ENCODE measurements around the gene EP400.

The EP400 gene

DNA sequence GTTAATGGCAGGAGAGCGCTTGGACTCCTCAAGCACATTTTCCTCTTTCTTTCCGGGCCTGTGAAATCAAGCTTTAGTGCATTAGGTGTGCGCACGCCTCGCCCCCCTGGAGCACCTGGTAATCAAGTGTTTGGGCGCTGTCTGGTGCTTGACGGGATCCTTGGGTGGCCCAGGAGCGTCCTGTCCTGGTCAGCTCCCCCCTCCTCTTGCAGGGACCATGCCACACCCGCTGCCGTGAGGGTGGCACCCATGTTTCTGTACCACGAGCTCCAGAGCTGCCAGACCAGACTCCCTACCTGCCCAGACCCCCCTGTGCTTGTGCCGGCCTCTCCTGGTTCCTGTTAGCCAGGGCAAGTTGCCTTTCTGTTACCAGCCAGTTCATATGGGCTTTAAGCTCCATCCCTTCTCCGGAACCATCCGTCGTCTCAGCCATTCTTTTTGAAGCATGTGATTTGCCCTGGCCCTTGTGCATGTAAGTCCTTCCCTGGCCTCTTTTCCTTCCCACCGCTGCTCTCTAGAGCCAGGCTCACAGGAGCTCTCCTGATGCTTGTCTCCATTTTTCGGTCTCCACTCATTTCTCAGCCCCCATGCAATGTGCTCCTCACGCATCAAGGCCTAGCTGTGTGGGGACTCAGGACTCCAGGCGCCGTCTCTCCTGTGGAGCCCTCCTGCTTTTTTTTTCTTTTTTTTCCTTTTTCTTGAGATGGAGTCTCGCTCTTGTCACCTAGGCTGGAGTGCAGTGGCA lies 66.1 kb downstream of the EP400 start:
- no peak for DNase-seq (ENCODE audit: low read depth in 1 of 2, low spot score in 1 of 2)

DNA sequence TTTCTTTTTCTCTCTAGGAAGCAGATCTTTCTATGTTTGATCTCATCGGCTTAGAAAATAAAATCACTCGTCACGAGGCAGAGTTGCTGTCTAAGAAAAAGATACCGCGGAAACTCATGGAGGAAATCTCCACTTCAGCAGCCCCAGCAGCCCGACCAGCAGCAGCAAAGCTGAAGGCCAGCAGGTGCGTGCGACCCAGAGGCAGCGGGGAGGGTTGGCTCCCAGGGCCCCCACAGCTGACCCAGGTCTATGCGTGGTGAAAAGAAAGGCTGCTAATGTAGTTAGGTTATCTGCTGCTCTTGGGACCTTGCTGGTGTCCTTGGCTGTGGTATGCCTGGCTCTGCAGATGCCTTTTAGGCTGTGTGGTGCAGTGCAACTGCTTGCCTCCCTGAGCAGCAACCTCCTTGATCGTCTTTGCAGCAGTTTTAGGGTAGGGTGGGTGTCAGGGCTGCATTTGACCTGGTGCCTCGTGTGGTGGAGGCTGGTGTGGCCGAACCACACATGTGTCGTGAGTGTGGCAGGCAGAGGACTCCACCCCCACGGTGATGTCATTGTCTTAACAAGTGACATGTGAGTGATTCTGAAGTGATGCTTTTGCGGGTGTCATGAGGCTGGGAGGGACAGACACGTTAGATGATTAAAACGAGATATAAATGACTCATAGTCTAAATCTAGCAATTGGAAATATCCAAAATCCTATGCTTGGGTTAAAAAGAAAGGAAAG lies 68.6 kb downstream of the EP400 start:
- no peak for DNase-seq (ENCODE audit: low read depth in 1 of 2, low spot score in 1 of 2)

DNA sequence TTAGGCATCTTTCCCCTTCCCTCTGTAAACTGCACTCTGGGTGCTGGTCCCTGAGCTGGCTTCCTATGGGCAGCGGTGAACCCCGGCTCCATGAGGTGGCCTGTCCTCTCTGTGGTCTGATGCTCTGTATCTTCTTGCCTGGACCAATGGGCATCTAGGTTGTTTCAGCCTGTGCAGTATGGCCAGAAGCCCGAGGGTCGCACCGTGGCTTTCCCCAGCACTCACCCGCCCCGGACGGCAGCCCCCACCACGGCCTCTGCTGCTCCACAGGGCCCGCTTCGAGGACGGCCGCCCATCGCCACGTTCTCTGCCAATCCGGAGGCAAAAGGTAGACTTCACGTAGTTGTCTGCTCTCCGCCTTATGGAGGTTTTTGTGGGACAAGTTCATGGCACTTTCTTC lies 70.1 kb downstream of the EP400 start:
- DNase-seq (ENCODE audit: low read depth in 1 of 2, low spot score in 1 of 2) = no peak

DNA sequence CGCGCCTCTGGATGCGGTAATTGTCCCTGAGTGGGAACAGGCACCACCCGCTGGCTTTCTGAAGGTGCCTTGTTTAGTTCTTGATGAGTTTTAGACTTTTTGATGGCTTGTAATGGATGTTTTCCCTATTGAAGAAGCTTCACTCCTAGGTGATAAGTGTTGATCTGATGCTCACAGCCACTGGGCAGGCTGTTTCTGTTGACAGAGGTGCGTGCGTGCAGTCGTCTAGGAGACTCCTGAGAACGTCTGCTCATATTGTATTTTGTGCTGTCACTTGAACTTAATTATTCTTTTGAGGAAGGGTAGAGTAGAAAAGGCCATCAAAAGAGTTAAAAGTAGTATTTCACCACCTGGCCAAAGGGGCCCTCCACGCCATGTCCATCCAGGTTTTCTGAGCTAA lies 70.5 kb downstream of the EP400 start:
- DNase-seq (ENCODE audit: low read depth in 1 of 2, low spot score in 1 of 2) = no peak

DNA sequence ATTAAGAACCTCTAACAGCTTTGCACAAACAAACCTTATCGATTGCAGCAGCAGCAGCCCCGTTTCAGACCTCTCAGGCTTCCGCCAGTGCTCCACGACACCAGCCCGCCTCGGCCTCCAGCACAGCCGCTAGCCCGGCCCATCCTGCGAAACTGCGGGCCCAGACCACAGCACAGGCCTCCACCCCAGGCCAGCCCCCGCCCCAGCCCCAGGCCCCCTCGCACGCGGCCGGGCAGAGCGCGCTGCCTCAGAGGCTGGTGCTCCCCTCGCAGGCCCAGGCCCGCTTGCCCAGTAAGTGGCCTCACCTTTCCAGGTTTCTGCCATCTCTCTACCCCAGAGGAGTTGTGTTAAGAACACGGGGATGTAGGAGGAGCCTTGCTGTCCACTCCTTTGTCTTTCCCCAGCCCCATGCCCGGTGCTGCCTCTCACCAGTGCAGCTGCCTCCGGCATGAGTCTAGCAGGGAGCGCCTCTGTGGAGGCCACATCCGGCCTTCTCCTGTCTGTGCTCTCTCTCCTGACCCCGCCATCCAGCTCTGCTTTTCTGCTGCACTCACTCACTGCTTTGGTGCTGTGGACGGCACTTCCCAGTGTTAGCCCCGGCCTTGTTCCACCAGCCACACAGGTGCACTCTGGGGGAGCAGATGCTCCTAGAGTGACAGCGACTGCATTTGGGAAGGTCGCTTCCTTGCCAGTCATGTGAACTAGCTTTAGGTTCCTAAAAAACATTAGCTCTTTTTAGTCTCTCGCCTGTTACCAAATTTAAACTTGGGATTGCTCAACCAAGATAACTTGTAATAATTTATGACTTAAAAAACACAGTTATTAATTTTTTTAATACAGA lies 71.5 kb downstream of the EP400 start:
- DNase-seq (ENCODE audit: low read depth in 1 of 2, low spot score in 1 of 2) = no peak

DNA sequence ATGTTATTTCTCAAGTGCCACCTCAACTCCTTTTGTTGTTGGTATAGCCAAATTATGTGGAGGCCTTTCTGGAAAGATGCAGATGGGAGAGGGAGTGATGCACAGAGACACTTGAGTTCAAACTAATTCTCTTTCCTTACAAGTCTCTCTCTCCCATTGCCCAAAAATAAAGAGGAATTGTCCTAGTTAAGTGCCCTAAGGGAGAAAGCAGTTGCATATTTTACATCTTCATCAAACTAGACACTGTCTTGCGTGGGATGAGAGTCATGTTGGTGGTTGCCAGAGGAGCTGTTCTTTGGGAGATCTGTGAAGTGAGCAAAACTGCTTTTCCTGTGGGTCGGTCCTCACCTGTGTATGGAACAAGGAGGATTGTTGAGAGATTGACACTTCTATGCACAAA lies 72.2 kb downstream of the EP400 start:
- no peak for DNase-seq (ENCODE audit: low read depth in 1 of 2, low spot score in 1 of 2)

DNA sequence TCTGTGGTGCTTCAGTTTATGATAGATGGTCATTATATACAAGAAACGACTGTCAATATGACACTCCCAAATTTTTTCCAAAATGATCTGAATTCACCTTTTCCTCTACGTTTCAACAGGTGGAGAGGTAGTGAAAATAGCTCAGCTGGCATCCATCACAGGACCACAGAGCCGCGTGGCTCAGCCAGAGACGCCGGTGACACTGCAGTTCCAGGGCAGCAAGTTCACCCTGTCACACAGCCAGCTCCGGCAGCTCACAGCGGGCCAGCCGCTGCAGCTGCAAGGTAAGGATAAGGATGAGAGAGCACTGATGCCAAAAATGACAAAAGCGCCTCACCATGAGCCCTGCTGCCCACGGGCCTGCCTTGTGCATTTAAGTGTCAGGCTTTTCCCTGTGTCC lies 73.9 kb downstream of the EP400 start:
- DNase-seq (ENCODE audit: low read depth in 1 of 2, low spot score in 1 of 2) = no peak

DNA sequence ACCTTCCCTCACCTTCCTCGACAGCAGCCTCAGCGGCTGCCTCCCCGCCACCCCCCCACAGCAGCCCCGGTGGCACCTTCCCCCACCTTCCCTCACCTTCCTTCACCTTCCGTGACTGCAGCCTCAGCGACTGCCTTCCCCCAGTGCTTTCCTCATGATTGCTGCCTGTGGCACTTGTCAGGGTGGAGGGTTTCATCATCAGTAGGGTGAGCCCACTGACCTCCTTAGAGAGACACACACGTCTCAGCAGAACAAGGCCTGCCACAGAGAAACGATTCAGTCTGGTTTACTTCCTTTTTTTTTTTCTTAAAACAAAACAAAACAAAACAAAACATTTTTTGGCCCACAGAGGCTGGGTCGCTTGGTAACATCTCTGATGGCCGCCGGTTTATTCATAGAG lies 75.0 kb downstream of the EP400 start:
- DNase-seq (ENCODE audit: low read depth in 1 of 2, low spot score in 1 of 2) = no peak

DNA sequence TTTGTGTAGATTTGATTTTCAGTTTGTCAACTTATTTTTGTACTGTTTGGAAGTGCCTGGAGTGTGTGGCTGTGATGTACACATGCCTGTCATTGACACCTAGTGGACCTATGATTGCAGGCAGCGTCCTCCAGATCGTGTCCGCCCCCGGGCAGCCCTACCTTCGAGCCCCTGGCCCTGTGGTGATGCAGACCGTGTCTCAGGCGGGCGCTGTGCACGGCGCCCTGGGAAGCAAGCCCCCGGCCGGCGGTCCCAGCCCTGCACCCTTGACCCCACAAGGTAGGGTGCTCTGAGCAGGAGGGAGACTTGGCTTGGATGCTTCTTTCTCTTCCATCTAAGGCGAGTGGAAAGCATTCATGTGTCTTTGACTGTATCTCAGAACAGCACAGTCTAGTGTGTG lies 75.8 kb downstream of the EP400 start:
- no peak for DNase-seq (ENCODE audit: low read depth in 1 of 2, low spot score in 1 of 2)

DNA sequence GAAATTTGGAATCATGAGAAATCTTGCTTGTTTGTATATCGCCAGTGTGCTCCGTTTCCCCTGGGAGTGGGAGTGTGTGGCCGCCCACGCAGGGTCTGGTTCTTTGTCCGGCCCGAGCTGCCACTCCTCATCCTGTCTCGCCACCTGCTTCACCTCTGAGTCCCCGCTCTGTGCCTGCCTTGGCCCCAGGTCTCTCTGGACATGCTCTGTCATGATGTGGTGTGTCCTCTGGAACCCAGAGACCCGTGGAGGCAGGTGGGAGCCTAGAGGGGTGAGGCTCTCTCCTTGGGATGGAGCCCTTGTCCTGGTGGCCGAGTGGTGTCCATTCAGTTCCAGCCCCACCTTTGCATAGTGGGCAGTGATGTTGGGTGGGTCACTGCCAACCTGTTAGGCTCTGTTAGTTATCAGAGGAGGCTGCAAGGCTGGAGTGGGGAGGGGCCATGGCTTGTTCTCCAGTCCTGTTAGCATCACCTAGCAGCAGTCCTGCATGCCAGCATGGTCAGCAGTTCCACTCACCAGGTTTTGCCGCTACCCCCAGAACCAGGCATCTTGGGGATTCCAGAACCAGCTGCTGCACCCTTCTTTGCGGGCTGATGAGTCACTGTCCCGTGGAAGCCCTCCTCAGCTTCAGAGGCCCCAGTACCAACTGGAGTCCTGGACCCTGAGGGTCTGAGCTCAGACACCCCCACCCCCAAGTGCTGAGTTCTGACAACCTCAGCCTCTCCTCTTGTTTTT lies 76.5 kb downstream of the EP400 start:
- DNase-seq (ENCODE audit: low read depth in 1 of 2, low spot score in 1 of 2) = no peak

DNA sequence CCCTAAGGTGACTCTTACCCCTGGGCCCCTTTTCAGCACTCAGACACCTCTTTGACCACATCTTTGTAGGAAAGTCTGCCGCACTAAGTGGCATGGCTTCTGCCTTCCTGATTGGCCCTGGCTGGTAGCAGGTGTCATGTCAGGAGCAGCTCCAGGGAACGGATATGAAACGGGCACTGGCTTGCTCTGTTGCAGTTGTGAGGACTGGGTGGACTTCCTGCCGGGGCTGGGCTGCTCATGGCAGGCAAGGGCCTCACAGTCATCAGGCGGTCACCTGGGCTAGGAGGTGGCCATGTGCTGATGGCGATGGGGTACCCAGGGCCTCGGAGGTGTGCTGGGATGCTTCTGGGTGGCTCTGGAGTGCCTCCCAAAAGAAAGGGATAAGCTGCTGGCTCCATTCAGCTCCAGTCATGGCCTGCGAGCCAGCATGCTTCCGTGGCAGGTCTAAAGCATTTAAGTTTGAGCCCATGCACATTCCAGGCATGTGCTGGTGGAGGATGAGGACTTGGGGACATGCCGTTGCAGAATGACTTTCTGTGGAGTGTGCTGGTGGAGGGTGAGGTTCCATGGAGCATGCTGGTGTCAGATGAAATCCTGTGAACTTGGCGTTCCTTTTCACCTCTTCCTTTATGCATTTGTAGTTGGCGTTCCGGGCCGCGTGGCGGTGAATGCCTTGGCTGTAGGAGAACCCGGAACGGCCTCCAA lies 77.2 kb downstream of the EP400 start:
- DNase-seq (ENCODE audit: low read depth in 1 of 2, low spot score in 1 of 2) = no peak

DNA sequence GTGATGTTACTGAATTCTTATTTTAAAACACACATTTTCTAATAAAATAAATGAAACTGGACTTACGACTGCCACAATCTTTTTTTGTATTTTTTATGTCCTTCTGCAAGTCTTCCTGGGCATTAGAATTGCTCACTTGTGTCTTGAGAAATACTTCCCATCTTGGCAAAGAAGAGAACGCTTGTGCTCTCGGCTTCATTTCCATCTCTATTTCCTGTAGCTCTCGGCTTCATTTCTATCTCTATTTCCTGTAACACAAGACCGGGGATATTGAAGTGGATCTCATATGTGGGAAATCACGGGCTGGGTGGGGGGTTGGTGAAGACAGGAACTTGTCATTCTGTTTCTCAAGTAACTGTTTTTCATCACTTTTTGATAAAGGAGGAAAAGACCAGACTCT lies 77.9 kb downstream of the EP400 start:
- no peak for DNase-seq (ENCODE audit: low read depth in 1 of 2, low spot score in 1 of 2)

DNA sequence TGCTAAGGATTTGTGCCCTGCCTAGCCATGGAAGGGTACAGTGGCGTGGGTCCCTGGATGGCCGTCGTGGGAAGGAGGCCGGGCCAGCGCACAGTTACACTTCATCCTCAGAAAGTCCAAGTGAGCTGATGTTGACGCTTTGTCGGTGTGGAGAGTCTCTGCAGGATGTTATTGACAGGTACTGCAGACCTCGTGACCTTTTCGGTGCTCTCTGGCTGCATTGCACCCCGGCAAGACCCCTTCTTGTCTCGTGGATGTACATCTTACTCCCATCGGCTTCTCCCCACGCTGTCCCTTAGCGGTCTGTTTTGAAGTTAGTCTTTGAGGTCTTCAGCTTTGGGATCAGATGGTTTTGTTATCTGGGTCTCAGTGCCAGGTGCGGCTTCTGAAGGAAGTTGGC lies 78.4 kb downstream of the EP400 start:
- DNase-seq (ENCODE audit: low read depth in 1 of 2, low spot score in 1 of 2) = no peak

DNA sequence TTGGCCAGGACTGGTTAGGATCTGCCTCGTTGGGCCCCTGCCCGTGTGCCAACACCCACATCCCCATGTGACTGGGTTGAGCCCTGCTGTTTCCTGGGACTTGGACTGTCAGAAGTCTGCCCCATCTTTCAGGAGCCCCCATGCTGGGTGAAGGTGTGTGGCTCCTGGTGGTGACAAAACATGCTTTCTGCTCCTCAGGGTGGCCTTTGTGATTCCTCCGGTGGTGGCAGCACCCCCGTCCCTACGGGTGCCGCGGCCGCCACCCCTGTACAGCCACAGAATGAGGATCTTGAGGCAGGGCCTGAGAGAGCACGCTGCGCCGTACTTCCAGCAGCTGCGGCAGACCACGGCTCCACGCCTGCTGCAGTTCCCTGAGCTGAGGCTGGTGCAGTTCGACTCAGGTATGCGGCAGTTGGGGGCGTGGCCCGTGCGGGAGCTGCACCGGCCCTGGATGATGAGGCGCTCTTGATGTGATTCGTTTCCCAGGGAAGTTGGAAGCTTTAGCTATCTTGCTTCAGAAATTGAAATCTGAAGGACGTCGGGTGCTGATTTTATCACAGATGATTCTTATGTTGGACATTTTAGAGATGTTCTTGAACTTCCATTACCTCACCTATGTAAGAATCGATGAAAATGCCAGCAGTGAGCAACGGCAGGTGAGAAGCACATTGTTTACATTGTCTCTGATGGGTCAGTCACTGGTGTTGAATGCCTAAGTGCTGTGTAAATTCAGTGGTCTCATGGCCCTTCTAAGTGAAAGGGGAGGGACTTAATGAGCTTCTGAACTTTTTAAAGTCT lies 80.0 kb downstream of the EP400 start:
- no peak for DNase-seq (ENCODE audit: low read depth in 1 of 2, low spot score in 1 of 2)

DNA sequence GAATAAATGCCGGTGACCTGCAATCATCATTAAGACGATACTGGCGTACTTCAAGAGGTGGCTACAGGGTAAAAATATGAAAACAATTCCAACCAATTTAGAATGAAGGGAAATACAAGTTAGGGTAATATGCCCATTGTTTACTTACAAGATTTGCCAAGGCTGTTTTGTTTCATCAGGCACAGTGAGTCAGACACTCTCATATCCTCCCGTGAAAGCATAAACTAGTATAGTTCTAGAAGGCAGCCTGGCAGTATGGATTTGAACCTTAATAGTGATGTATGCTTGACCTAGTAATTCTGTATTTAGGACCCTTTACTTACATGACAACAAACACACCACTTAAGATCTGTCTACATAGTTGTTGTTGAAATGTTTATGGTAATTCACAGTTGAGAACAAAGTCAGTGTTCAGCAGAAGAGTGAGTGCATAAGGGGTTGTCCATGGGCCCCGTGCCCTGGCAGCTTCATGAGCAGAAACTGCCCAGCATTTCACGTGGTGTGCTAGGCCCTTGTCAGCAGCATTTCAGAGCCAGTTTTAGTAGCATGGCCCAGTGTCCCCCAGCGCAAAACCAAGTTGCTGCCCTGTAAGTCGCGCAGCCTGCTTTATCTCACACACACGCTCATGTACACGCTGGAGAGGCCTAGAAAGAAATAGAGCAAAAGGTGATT lies 80.8 kb downstream of the EP400 start:
- DNase-seq (ENCODE audit: low read depth in 1 of 2, low spot score in 1 of 2) = no peak

DNA sequence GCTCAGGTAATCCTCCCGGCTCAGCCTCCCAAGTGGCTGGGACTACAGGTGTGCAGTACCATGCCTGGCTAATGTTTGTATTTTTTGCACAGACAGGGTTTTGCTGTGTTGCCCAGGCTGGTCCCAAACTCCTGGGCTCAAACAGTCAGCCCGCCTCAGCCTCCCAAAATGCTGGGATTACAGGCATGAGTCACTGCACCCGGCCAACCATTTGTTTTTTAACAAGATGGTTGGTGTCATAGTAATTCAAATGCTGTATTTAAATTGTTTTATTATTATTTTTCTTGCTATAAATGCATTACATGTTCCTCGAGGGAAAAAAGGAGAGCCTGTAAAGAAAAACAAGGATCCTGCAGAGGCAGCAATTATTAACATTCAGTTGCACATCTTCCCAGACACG lies 83.9 kb downstream of the EP400 start:
- DNase-seq (ENCODE audit: low read depth in 1 of 2, low spot score in 1 of 2) = no peak

DNA sequence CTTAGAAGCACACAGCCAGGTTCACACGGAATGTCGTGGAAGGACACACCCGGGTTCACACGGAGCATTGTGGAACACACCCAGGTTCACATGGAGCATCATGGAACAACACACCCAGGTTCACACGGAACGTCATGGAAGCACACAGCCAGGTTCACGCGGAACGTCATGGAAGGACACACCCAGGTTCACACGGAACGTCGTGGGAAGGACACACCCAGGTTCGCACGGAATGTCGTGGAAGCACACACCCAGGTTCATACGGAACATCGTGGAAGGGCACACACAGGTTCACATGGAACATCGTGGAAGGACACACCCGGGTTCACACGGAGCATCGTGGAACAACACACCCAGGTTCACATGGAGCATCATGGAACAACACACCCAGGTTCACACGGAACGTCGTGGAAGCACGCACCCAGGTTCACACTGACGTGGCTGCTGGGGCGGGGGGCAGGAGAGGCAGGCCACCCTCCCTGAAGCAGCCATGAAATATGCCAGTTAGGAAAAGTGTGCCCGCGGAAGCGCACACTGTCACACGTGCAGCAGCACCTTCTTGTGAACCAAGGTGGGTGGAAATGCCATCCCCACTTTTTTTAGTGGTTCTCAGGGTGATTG lies 86.4 kb downstream of the EP400 start:
- DNase-seq (ENCODE audit: low read depth in 1 of 2, low spot score in 1 of 2) = no peak

DNA sequence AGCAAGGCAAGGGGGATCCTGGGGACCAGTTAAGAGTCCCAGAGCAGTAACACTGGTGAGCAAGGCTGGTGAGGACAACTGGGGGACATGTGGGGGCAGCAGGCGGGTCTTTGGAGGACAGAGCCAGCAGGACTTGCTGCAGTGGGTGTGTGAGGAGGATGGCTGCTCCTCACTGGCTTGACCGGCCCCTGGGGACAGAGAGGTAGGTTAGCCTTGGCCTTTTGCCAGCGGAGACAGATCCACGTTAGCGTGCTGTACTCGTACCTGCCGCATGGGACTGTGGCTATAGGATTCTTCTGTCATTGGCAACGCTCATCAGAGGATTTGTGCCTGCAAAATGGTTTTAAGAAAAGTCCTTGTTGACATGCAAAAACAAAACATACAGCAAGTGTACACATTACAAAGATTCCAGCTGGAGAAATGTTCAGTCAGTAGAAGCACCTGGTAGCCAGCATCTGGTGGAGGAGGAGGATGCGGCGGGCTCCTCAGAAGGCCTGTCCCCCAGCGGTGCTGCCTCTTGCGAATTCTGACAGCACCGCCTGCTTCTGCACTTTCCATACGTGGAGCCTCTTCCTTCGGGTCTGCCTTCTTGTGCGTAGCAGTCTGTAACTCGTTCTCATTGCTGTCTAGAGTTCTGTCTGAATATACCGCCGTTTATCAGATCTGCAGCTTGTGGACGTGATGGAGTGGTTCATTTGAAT lies 91.3 kb downstream of the EP400 start:
- no peak for DNase-seq (ENCODE audit: low read depth in 1 of 2, low spot score in 1 of 2)
